HepG2 (cell line): ENCODE measurements around the gene PEMT. TPM values are rescaled to one million over a fixed set of nuclear protein-coding genes. Genes with fewer than 3 reads are reported as not detected.

Source experiments
- ARNTL ChIP-seq: sonication (generic); formaldehyde crosslinking; IDR thresholded peaks from 2 replicates; pipeline ENCODE4 v1.4.0; 2020; ENCODE audit warnings: mild to moderate bottlenecking, missing genetic modification reagents
- ATRX ChIP-seq: sonication (generic); formaldehyde crosslinking; IDR thresholded peaks from 2 replicates; pipeline ENCODE4 v1.4.0; 2020; ENCODE audit warnings: missing genetic modification reagents, borderline replicate concordance
- CEBPZ ChIP-seq: IDR thresholded peaks from 2 replicates; pipeline ENCODE4 v1.6.1; 2012; ENCODE audit warnings: low read length, improper control_type of control experiment
- DNMT3B ChIP-seq: conservative IDR thresholded peaks from 2 replicates; pipeline ENCODE4 v1.6.1; 2016; ENCODE audit warnings: missing biosample characterization, control low read depth
- EEA1 ChIP-seq: sonication (generic); formaldehyde crosslinking; IDR thresholded peaks from 2 replicates; pipeline ENCODE4 v1.5.1; 2020; ENCODE audit warnings: mild to moderate bottlenecking, missing genetic modification reagents, borderline replicate concordance
- JUND ChIP-seq: sonication (generic); formaldehyde crosslinking; IDR thresholded peaks from 2 replicates; pipeline ENCODE4 v1.8.0; 2022; ENCODE audit warnings: mild to moderate bottlenecking, missing genetic modification reagents
- NFE2L1 ChIP-seq: sonication (generic); formaldehyde crosslinking; IDR thresholded peaks from 2 replicates; pipeline ENCODE4 v1.4.0; 2020; ENCODE audit warnings: missing genetic modification reagents, mild to moderate bottlenecking, borderline replicate concordance
- RORA ChIP-seq: sonication (generic); formaldehyde crosslinking; IDR thresholded peaks from 2 replicates; pipeline ENCODE4 v1.5.0; 2020; ENCODE audit warnings: mild to moderate bottlenecking, missing genetic modification reagents, moderate library complexity
- SIX1 ChIP-seq: sonication (generic); formaldehyde crosslinking; IDR thresholded peaks from 2 replicates; pipeline ENCODE4 v1.4.0; 2020; ENCODE audit warnings: missing genetic modification reagents, borderline replicate concordance
- YEATS2 ChIP-seq: sonication (generic); formaldehyde crosslinking; IDR thresholded peaks from 2 replicates; pipeline ENCODE4 v1.4.0; 2020; ENCODE audit warnings: missing genetic modification reagents, borderline replicate concordance
- ZBTB43 ChIP-seq: sonication (generic); formaldehyde crosslinking; conservative IDR thresholded peaks from 2 replicates; pipeline ENCODE4 v1.4.0; 2020; ENCODE audit warnings: missing genetic modification reagents
- ZNF142 ChIP-seq: sonication (generic); formaldehyde crosslinking; IDR thresholded peaks from 2 replicates; pipeline ENCODE4 v1.4.0; 2020; ENCODE audit warnings: missing genetic modification reagents
- ZNF33A ChIP-seq: sonication (generic); formaldehyde crosslinking; IDR thresholded peaks from 2 replicates; pipeline ENCODE4 v1.5.1; 2020; ENCODE audit warnings: missing genetic modification reagents, mild to moderate bottlenecking, moderate library complexity, borderline replicate concordance
- ZNF446 ChIP-seq: sonication (generic); formaldehyde crosslinking; IDR thresholded peaks from 2 replicates; pipeline ENCODE4 v1.5.0; 2020; ENCODE audit warnings: mild to moderate bottlenecking, missing genetic modification reagents
- ZNF513 ChIP-seq: sonication (generic); formaldehyde crosslinking; conservative IDR thresholded peaks from 2 replicates; pipeline ENCODE4 v1.5.0; 2020; ENCODE audit warnings: missing genetic modification reagents
- ZNF772 ChIP-seq: sonication (generic); formaldehyde crosslinking; IDR thresholded peaks from 2 replicates; pipeline ENCODE4 v1.5.0; 2020; ENCODE audit warnings: mild to moderate bottlenecking, missing genetic modification reagents
- ZSCAN25 ChIP-seq: sonication (generic); formaldehyde crosslinking; IDR thresholded peaks from 2 replicates; pipeline ENCODE4 v1.8.0; 2022; ENCODE audit warnings: mild to moderate bottlenecking, missing genetic modification reagents
- polyA plus RNA-seq, 8 experiments: library from polyadenylated mRNA; depleted of rRNA in 3 of 8; stranded (reverse) in 7 of 8; unstranded in 1 of 8; fragments of >200 nt; fragmentation: Illumina TruSeq in 4 of 8; extraction: Trizol in 4 of 8; gene quantifications; 2 replicates each; pipeline versions ENCODE4 v1.2.1 to v1.2.3, GENCODE V29; 2011 to 2016; ENCODE audit warnings: low read depth in 4 of 8, missing spikeins in 1 of 8, mixed read lengths in 1 of 8; ENCODE audit not compliant: insufficient read depth in 1 of 8
- total RNA-seq, 5 experiments: library from RNA; depleted of rRNA; stranded (reverse); fragments of >200 nt; fragmentation: Illumina TruSeq; extraction: Trizol; gene quantifications; 2 replicates each; pipeline ENCODE4 v1.2.3, GENCODE V29; 2016; ENCODE audit warnings: low read depth in 1 of 5

PEMT gene
- total and polyA plus RNA-seq, 2 of the 13 experiments (the other 11 are each of a cell fraction or from before 2014, with no cell fraction given) = 31.7 to 43.6 TPM

GRCh38 chr17:17572010-17572785 lies 19.3 kb downstream of the PEMT start (continued):
- TF ChIP-seq SIX1 (CRISPR knock-in tag) (no peak), EEA1 (CRISPR knock-in tag) (no peak), ZNF142 (CRISPR knock-in tag) (no peak), JUND (CRISPR knock-in tag) (peak; percentile 73; the same call in 1 of the 2 replicates), ZNF513 (CRISPR knock-in tag) (no peak), ATRX (no peak), RORA (no peak), ZBTB43 (0 out of 2 replicates have a peak, but pooled peaks have one; percentile 29), ARNTL (CRISPR knock-in tag) (no peak), ZNF33A (CRISPR knock-in tag) (no peak), ZNF446 (no peak), ZNF772 (CRISPR knock-in tag) (no peak), CEBPZ (no peak), DNMT3B (CRISPR knock-in tag) (no peak), NFE2L1 (CRISPR knock-in tag) (no peak), YEATS2 (CRISPR knock-in tag) (0 out of 2 replicates have a peak, but pooled peaks have one; percentile 39), ZSCAN25 (CRISPR knock-in tag) (peak; percentile 56; the same call in 1 of the 2 replicates)
